ENCODE measurements around the gene NELL1. TPM values are rescaled to one million over a fixed set of nuclear protein-coding genes. Genes with fewer than 3 reads are reported as not detected.

The NELL1 gene
- total RNA-seq, 2 donors from 2014 or later = 0.09 to 0.11 TPM

DNA sequence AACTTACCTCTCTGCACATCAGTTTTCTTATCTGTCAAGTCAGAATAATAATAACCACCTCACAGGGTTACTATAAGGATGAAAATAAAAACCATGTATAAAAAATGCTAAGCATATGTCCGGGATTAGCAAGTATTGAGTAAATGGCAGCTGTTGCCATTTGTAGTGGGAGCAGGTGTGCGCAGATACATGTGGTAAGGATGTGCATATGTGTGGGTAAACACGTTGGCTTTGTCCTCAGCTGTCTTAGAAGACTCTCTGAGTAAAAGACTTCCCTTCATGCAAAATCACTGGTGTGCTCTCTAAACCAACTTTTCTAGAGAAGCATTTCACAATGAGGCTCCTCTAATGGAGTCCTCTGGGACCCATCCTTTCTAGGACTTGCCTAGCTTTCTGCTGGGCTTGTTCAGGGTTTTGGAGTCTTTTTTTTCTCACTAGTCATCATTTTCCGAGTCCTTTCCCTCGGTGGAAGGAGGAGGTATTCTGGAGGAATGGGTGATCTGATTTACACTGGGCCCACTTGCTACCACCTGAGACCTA, 62.4 kb downstream of the NELL1 start:
- H3K4me3 Mint-ChIP-seq = no peak overlapping the region
- no peak overlapping the region for H3K9ac ChIP-seq (ENCODE audit: extremely low read depth, low read length, poor library complexity, severe bottlenecking)
- WGBS, 2 experiments (ENCODE audit: insufficient coverage in 1 of 2, insufficient read length in 1 of 2) = 85 to 92% methylated on average over 3 to 5 of the region's 5 CpGs
- no peaks in the 10 kb centered on the region for H3K4me1 Mint-ChIP-seq
- H3K36me3 Mint-ChIP-seq (ENCODE audit: low read depth) = no peaks in the 10 kb centered on the region
- H3K4me3 ChIP-seq (ENCODE audit: low read length) = no peak overlapping the region
- DNase-seq = no peak
- TF ChIP-seq, protein P1, sequence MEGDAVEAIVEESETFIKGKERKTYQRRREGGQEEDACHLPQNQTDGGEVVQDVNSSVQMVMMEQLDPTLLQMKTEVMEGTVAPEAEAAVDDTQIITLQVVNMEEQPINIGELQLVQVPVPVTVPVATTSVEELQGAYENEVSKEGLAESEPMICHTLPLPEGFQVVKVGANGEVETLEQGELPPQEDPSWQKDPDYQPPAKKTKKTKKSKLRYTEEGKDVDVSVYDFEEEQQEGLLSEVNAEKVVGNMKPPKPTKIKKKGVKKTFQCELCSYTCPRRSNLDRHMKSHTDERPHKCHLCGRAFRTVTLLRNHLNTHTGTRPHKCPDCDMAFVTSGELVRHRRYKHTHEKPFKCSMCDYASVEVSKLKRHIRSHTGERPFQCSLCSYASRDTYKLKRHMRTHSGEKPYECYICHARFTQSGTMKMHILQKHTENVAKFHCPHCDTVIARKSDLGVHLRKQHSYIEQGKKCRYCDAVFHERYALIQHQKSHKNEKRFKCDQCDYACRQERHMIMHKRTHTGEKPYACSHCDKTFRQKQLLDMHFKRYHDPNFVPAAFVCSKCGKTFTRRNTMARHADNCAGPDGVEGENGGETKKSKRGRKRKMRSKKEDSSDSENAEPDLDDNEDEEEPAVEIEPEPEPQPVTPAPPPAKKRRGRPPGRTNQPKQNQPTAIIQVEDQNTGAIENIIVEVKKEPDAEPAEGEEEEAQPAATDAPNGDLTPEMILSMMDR (conservative IDR thresholded peaks at IDR 0.05) = no peak
- no peaks in the 10 kb centered on the region for H3K9me3 ChIP-seq (ENCODE audit: control insufficient read depth, low read length)
- H3K27me3 ChIP-seq (ENCODE audit: control insufficient read depth, insufficient read depth, low read length, poor library complexity, severe bottlenecking) = no peaks in the 10 kb centered on the region
- H3K36me3 ChIP-seq (ENCODE audit: control insufficient read depth, insufficient read depth, low read length) = no peaks in the 10 kb centered on the region
- no peak overlapping the region for H3K27ac Mint-ChIP-seq
- no peaks in the 10 kb centered on the region for H3K27me3 Mint-ChIP-seq (ENCODE audit: insufficient read depth)
- no peak overlapping the region for H3K27ac ChIP-seq (ENCODE audit: low read depth, low read length)
- no peaks in the 10 kb centered on the region for H3K4me1 ChIP-seq (ENCODE audit: control insufficient read depth, insufficient read depth, low read length)
- no peaks in the 10 kb centered on the region for H3K9me3 Mint-ChIP-seq

DNA sequence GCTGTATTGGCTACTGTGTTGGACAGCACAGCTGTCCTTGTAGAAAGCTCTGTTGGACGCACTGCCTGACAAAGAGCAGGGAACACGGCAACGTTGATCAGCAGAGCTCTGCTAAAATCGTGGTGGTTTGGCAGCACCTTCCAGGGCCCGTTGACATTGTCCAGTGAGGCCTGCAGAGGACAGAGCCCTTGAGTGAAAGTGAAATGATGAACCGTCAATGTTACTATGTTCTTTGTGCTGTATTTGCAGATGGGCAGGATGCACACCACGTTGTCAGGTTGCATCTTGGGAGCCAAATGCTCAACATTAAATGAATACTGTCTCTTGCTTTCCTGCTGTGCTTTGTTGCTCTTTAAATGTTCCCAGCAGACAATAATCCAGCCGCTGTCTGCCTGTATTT, 69.7 kb downstream of the NELL1 start:
- H3K27me3 ChIP-seq (ENCODE audit: control insufficient read depth, insufficient read depth, low read length, poor library complexity, severe bottlenecking) = no peaks in the 10 kb centered on the region
- no peaks in the 10 kb centered on the region for H3K27me3 Mint-ChIP-seq (ENCODE audit: insufficient read depth)
- H3K9me3 ChIP-seq (ENCODE audit: control insufficient read depth, low read length) = no peaks in the 10 kb centered on the region
- WGBS, 2 experiments (ENCODE audit: insufficient coverage in 1 of 2, insufficient read length in 1 of 2) = 77 to 80% methylated on average over 3 to 8 of the region's 8 CpGs
- H3K4me1 ChIP-seq (ENCODE audit: control insufficient read depth, insufficient read depth, low read length) = no peaks in the 10 kb centered on the region
- TF ChIP-seq, protein P1 (conservative IDR thresholded peaks at IDR 0.05) = no peak
- no peak overlapping the region for H3K27ac ChIP-seq (ENCODE audit: low read depth, low read length)
- peaks cover 8% of the 10 kb centered on the region for H3K4me1 Mint-ChIP-seq
- H3K36me3 ChIP-seq (ENCODE audit: control insufficient read depth, insufficient read depth, low read length) = no peaks in the 10 kb centered on the region
- no peak overlapping the region for H3K4me3 Mint-ChIP-seq
- no peak overlapping the region for H3K4me3 ChIP-seq (ENCODE audit: low read length)
- H3K36me3 Mint-ChIP-seq (ENCODE audit: low read depth) = no peaks in the 10 kb centered on the region
- H3K9ac ChIP-seq (ENCODE audit: extremely low read depth, low read length, poor library complexity, severe bottlenecking) = no peak overlapping the region
- DNase-seq = no peak
- H3K27ac Mint-ChIP-seq = no peak overlapping the region
- no peaks in the 10 kb centered on the region for H3K9me3 Mint-ChIP-seq

DNA sequence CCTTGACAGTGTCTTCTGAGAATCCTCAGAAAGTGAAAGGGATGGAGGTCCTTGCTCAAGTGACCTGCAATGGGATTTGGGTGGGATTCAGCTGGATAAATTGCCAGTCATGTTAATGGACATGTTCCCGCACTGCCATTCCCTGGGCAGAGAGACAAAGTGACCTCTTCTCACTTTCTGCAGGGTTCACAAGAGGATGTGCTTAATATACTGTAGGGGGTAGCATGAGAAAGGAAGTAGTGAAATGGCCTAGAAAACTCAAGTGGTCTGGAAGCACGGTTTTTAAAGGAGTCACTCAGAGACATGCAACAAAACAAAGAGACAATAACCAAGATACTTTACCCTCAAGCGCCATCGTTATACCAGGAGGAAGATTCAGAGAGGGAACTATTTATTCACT, 70.2 kb downstream of the NELL1 start:
- Mint-ChIP-seq H3K4me3 (no peak overlapping the region), H3K36me3 (ENCODE audit: low read depth) (no peaks in the 10 kb centered on the region), H3K27ac (no peak overlapping the region), H3K9me3 (no peaks in the 10 kb centered on the region), H3K4me1 (peaks cover 8% of the 10 kb centered on the region), H3K27me3 (ENCODE audit: insufficient read depth) (no peaks in the 10 kb centered on the region)
- 59% methylated on average over 4 of the region's 4 CpGs; no CpG with 5 or more reads in 1 of the 2 experiments for WGBS, 2 experiments (ENCODE audit: insufficient coverage in 1 of 2, insufficient read length in 1 of 2)
- Histone ChIP-seq H3K36me3 (ENCODE audit: control insufficient read depth, insufficient read depth, low read length) (no peaks in the 10 kb centered on the region), H3K9ac (ENCODE audit: extremely low read depth, low read length, poor library complexity, severe bottlenecking) (no peak overlapping the region), H3K27me3 (ENCODE audit: control insufficient read depth, insufficient read depth, low read length, poor library complexity, severe bottlenecking) (no peaks in the 10 kb centered on the region), H3K4me3 (ENCODE audit: low read length) (no peak overlapping the region), H3K27ac (ENCODE audit: low read depth, low read length) (no peak overlapping the region), H3K4me1 (ENCODE audit: control insufficient read depth, insufficient read depth, low read length) (no peaks in the 10 kb centered on the region), H3K9me3 (ENCODE audit: control insufficient read depth, low read length) (no peaks in the 10 kb centered on the region)
- TF ChIP-seq, protein P1 (conservative IDR thresholded peaks at IDR 0.05) = no peak
- DNase-seq = no peak
